KOPT-K1 (cell line): ENCODE data around the gene DTNA.

ENCODE experiments used
- H3K27ac ChIP-seq: fragments of 200-600 bp; sonication (generic); 2 replicates; pipeline ENCODE4 v1.5.1; 2016; ENCODE audit warnings: antibody characterized with exemption, mild to moderate bottlenecking, low read depth, low read length; ENCODE audit not compliant: poor library complexity, severe bottlenecking
- H3K36me3 ChIP-seq: fragments of 200-600 bp; sonication (generic); 2 replicates; pipeline ENCODE4 v1.5.1; 2017; ENCODE audit warnings: antibody characterized with exemption, mild to moderate bottlenecking, low read length, moderate library complexity; ENCODE audit not compliant: insufficient read depth
- H3K9me3 ChIP-seq: fragments of 200-600 bp; sonication (generic); 2 replicates; pipeline ENCODE4 v1.5.1; 2017; ENCODE audit warnings: antibody characterized with exemption, low read length, mild to moderate bottlenecking; ENCODE audit not compliant: insufficient read depth, poor library complexity, severe bottlenecking

The DTNA gene

DNA sequence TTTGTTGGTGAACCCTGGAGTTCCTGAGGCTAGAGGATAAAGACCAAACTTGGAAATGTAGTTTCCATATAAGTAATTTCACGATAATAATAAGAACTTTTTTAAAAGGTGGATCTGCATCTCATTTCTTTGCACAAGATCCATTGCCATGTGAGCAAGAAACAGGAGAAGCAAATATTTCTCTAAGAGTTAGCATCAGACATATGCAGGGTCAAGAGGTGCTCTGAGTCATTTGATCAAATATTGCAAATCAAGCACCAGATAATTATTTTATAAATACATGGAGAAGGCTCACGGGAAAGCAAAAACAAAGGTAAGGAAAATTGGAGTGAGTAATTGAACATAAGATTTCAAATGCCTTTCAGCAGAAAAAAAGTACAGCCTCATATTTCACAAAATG lies 118.0 kb downstream of the DTNA start:
- no peaks in the 10 kb centered on the region for H3K9me3 ChIP-seq
- H3K36me3 ChIP-seq: no peaks in the 10 kb centered on the region
- no peak overlapping the region for H3K27ac ChIP-seq

GRCh38 chr18:34834897-34835296 lies 124.8 kb downstream of the DTNA start:
- H3K27ac ChIP-seq: no peak overlapping the region
- peaks cover 4% of the 10 kb centered on the region for H3K9me3 ChIP-seq
- no peaks in the 10 kb centered on the region for H3K36me3 ChIP-seq

GRCh38 chr18:34835466-34835865 lies 125.4 kb downstream of the DTNA start:
- no peaks in the 10 kb centered on the region for H3K36me3 ChIP-seq
- peaks cover 4% of the 10 kb centered on the region for H3K9me3 ChIP-seq
- H3K27ac ChIP-seq: no peak overlapping the region

- Histone ChIP-seq H3K27ac (no peak overlapping the region), H3K9me3 (peaks cover 4% of the 10 kb centered on the region), H3K36me3 (no peaks in the 10 kb centered on the region)
These were observed 127.7 kb downstream of the DTNA start for GRCh38 chr18:34837769-34838272.

DNA sequence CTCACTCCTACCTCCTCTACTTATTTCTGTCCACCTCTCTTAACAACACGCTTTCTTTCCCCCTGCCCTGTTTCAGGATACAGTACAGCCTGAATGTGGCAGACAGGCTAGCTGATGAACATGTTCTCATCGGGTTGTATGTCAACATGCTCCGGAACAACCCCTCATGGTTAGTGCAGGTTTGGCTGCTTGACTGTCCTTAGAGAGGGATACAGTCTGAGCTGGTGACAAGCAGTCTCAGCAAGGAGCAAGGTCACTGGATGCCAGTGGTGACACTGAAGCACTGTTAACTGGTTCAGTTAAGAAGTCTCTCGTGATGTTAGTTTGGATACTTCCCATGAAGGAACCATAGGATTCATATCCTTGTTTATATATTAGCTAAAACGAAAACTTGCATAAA lies 128.6 kb downstream of the DTNA start:
- Histone ChIP-seq H3K27ac (no peak overlapping the region), H3K36me3 (no peaks in the 10 kb centered on the region), H3K9me3 (peaks cover 4% of the 10 kb centered on the region)

- Histone ChIP-seq H3K9me3 (no peaks in the 10 kb centered on the region), H3K27ac (no peak overlapping the region), H3K36me3 (no peaks in the 10 kb centered on the region)
These were observed 130.2 kb downstream of the DTNA start for GRCh38 chr18:34840256-34840826.

- Histone ChIP-seq H3K9me3 (no peaks in the 10 kb centered on the region), H3K36me3 (no peaks in the 10 kb centered on the region), H3K27ac (no peak overlapping the region)
These were observed 131.8 kb downstream of the DTNA start for GRCh38 chr18:34841891-34842290.

- Histone ChIP-seq H3K36me3 (no peaks in the 10 kb centered on the region), H3K9me3 (no peaks in the 10 kb centered on the region), H3K27ac (no peak overlapping the region)
These were observed 134.0 kb downstream of the DTNA start for GRCh38 chr18:34844072-34844471.

- H3K27ac ChIP-seq: no peak overlapping the region
- no peaks in the 10 kb centered on the region for H3K9me3 ChIP-seq
These were observed 134.8 kb downstream of the DTNA start for GRCh38 chr18:34844732-34845459.

GRCh38 chr18:34847408-34847807 lies 137.3 kb downstream of the DTNA start:
- H3K9me3 ChIP-seq: no peaks in the 10 kb centered on the region
- H3K27ac ChIP-seq: no peak overlapping the region
- no peaks in the 10 kb centered on the region for H3K36me3 ChIP-seq

More at GRCh38 chr18:34844732-34845459, 134.8 kb downstream of the DTNA start:
- no peaks in the 10 kb centered on the region for H3K36me3 ChIP-seq

DNA sequence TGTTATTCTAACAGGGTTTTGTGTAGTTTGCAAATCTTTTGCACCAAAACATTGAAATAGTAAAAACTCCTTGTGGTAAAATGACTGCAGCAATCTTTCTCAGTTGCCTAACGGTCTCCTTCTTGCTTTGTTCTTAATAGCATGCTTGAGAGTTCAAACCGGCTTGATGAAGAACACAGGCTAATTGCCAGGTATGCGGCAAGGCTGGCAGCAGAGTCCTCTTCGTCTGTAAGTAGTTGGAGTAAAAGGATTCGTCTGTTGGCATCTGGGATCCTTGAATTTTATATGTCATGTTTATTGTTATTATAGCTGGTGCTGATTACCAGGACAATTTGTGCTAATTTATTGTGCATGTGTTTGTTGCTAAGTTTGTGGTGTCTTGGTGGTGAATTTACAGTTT lies 138.1 kb downstream of the DTNA start:
- Histone ChIP-seq H3K27ac (no peak overlapping the region), H3K9me3 (no peaks in the 10 kb centered on the region), H3K36me3 (no peaks in the 10 kb centered on the region)

GRCh38 chr18:34848695-34849094 lies 138.6 kb downstream of the DTNA start:
- Histone ChIP-seq H3K36me3 (no peaks in the 10 kb centered on the region), H3K9me3 (no peaks in the 10 kb centered on the region)

GRCh38 chr18:34857320-34857719 lies 147.2 kb downstream of the DTNA start:
- Histone ChIP-seq H3K36me3 (no peaks in the 10 kb centered on the region), H3K9me3 (peaks cover 5% of the 10 kb centered on the region), H3K27ac (no peak overlapping the region)

More at GRCh38 chr18:34848695-34849094, 138.6 kb downstream of the DTNA start:
- H3K27ac ChIP-seq: no peak overlapping the region

DNA sequence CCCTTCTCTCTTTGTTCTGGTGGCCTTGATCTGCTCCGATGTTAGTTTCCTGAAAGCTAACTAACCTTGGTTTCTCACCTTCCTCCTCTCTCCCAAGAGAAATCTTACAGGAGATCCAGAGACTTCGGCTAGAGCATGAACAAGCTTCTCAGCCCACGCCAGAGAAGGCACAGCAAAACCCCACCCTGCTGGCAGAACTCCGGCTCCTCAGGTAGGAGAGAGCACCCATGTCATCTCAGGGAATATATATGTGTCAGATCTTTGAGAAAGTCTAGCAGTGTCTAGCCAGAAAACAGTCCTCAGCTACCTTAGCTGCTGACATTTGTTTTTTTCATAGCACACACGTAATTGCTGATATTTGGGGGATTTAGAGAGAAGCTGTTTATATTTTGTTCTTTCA lies 148.1 kb downstream of the DTNA start:
- H3K9me3 ChIP-seq: peaks cover 5% of the 10 kb centered on the region
- peak overlapping the region; percentile 2 for H3K27ac ChIP-seq
- H3K36me3 ChIP-seq: no peaks in the 10 kb centered on the region

DNA sequence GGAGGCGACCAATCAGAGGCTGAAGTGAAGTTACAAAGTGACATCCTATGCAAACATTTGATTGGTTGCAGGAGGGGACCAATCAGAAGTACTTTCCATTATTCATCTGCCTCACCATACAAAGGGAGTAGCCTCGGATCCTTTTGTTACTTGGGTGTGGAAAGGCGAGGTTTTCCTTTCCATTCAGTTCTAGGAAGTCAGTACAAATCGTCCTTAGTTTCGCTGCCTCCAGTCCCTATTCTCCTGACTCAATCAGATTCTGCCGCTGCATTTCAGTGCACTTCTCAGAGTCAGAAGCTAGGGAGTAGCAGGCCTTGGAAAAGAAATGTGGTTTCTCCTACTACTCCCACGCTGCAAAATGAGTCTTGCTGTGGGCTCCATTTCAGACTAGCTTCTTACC lies 149.4 kb downstream of the DTNA start:
- Histone ChIP-seq H3K9me3 (peaks cover 5% of the 10 kb centered on the region), H3K36me3 (no peaks in the 10 kb centered on the region), H3K27ac (peak overlapping the region; percentile 85)

- Histone ChIP-seq H3K9me3 (peaks cover 10% of the 10 kb centered on the region), H3K36me3 (no peaks in the 10 kb centered on the region), H3K27ac (no peak overlapping the region)
These were observed 152.5 kb downstream of the DTNA start for GRCh38 chr18:34862561-34862960.
